Measurements from ENCODE around the gene RPL7A. TPM values are rescaled to one million over a fixed set of nuclear protein-coding genes. Genes with fewer than 3 reads are reported as not detected.
"Not testable (repeated sequence)": the region's sequence is repeated elsewhere in the genome, so short reads cannot be mapped to it uniquely, and the experiment has no call there.

RPL7A gene
- total RNA-seq = 1,095 to 1,183 TPM (median 1,126 TPM) in 3 replicates
- long read RNA-seq, transcript RPL7A-202 (8 exons, 891 nt) = major isoform, 124 of 280 reads
- long read RNA-seq, partial matches to known transcripts = 152 of 280 reads
- long read RNA-seq, other reads (novel, unspliced or antisense) = 3 of 280 reads

DNA sequence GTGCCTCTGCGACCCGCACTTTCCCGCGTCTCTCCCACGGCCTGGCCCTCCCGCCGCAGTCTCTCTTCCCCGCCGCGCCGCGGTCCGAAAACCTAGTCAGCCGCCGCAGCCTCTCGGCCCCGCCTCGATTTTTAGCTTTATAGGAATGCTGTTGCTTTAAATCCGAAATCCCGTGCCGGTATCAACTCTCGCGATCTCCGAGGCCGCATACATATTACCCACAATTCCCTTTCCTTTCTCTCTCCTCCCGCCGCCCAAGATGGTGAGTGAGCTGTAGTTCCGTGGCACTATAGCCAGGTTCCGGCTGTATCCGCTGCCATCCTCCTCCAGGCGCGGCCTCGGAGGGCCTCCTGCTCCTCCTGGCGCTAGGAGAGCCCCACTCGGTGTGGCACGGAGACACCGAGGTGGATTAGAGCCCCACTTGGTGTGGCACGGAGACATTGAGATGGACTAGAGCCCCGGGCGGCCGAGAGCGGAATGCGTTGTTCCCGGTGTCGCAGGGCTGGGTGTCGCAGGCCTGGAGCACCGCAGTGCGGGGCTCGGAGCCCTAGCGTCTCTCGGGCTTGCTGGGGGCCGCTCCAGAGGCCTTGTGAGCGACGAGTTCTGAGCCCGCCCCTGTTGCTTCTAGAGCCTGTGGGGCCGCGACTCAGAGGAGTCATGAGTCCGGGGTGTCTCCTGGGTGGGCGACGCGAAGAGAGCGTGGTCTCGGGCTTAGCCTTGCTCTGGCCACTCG lies at the start of gene RPL7A, which contains the start of gene MED22:
RPL7A (plus strand) TSS at position 234 of the 733 bp plus-strand sequence; CDS start at position 260, 26 bp downstream.
MED22 (minus strand) TSS at position 147 of the 733 bp plus-strand sequence. CDS start 1,469 bp downstream, outside the sequence.
- no peak for DNase-seq (ENCODE audit: low spot score)
- Mint-ChIP-seq H3K27me3 (ENCODE audit: low read depth) (no peaks in the 10 kb centered on the region), H3K4me3 (ENCODE audit: unreplicated experiment) (peak within 1 kb of the TSS; percentile 98), H3K36me3 (ENCODE audit: low read depth) (peaks cover 32% of the 10 kb centered on the region), H3K4me1 (ENCODE audit: low read depth) (peaks cover 36% of the 10 kb centered on the region), H3K27ac (ENCODE audit: unreplicated experiment) (peak within 1 kb of the TSS; percentile 94), H3K9me3 (ENCODE audit: low read depth) (no peaks in the 10 kb centered on the region)
- TF ChIP-seq, protein P1, sequence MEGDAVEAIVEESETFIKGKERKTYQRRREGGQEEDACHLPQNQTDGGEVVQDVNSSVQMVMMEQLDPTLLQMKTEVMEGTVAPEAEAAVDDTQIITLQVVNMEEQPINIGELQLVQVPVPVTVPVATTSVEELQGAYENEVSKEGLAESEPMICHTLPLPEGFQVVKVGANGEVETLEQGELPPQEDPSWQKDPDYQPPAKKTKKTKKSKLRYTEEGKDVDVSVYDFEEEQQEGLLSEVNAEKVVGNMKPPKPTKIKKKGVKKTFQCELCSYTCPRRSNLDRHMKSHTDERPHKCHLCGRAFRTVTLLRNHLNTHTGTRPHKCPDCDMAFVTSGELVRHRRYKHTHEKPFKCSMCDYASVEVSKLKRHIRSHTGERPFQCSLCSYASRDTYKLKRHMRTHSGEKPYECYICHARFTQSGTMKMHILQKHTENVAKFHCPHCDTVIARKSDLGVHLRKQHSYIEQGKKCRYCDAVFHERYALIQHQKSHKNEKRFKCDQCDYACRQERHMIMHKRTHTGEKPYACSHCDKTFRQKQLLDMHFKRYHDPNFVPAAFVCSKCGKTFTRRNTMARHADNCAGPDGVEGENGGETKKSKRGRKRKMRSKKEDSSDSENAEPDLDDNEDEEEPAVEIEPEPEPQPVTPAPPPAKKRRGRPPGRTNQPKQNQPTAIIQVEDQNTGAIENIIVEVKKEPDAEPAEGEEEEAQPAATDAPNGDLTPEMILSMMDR (IDR thresholded peaks at IDR 0.05) = peak; percentile 51

DNA sequence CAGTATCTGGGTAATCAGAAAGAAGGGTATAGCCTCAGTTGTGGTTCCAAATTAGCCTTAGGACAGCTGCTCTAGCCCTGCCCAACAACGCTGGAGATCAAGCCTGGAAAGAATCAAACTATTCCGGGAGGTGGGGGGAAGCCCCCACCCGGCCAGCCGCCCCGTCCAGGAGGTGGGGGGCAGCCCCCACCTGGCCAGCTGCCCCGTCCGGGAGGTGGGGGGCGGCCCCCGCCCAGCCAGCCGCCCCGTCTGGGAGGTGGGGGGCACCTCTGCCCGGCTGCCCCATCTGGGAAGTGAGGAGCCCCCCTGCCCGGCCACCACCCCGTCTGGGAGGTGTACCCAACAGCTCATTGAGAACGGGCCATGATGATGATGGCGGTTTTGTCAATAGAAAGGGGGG lies 48.0 kb upstream of the RPL7A start:
- H3K36me3 Mint-ChIP-seq (ENCODE audit: low read depth); H3K4me1 Mint-ChIP-seq (ENCODE audit: low read depth); DNase-seq (ENCODE audit: low spot score); H3K4me3 Mint-ChIP-seq (ENCODE audit: unreplicated experiment); H3K27ac Mint-ChIP-seq (ENCODE audit: unreplicated experiment); H3K9me3 Mint-ChIP-seq (ENCODE audit: low read depth): not testable (repeated sequence)
- H3K27me3 Mint-ChIP-seq (ENCODE audit: low read depth) = peaks cover 28% of the 10 kb centered on the region

DNA sequence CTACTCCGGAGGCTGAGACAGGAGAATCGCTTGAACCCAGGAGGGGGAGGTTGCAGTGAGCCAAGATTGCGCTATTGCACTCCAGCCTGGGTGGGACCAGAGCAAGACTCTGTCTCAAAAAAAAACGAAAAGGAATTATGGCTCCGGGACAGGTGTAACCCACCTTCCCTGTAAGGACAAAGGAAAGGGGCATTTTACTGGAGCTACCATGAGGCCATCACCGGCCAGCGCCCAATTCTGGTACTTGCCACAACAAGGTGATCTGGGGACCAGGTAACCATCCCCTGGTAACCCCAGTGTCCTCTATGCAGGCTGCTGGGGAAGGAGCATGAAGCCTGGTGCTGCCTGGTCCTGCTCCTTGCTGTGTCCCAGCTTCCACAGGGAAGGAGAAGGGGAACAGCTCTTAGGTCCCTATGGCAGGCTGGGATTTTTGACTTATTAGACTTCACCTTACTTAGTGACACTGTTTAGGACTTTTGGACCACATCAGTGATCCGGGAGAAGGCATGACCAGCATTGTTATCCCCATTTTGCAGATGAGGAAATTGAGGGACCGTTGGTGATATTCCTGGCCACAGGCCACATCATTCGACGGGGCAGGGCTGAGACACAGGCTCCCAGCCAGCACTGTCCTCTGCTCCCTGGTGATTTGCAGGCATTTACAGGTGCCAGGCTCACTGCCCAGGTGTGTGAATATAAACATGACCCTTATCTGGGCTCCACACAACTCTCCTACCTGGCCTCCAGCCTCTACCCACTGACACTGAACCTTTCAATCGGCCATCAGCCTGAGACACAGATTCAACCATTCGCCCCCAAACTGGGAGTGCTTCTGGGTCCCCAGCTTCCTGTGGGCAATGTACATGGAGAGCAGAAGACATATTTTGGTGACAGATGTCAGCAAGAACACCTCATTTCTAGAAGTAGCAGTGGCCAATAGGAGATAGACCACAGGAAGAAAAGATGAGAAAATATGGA lies 46.5 kb upstream of the RPL7A start:
- H3K4me1 Mint-ChIP-seq (ENCODE audit: low read depth) = peaks cover 9% of the 10 kb centered on the region
- TF ChIP-seq, protein P1 (IDR thresholded peaks at IDR 0.05) = no peak
- no peak for DNase-seq (ENCODE audit: low spot score)
- H3K27me3 Mint-ChIP-seq (ENCODE audit: low read depth) = peaks cover 23% of the 10 kb centered on the region
- H3K4me3 Mint-ChIP-seq (ENCODE audit: unreplicated experiment) = no peak overlapping the region
- H3K9me3 Mint-ChIP-seq (ENCODE audit: low read depth) = no peaks in the 10 kb centered on the region
- no peaks in the 10 kb centered on the region for H3K36me3 Mint-ChIP-seq (ENCODE audit: low read depth)
- no peak overlapping the region for H3K27ac Mint-ChIP-seq (ENCODE audit: unreplicated experiment)

DNA sequence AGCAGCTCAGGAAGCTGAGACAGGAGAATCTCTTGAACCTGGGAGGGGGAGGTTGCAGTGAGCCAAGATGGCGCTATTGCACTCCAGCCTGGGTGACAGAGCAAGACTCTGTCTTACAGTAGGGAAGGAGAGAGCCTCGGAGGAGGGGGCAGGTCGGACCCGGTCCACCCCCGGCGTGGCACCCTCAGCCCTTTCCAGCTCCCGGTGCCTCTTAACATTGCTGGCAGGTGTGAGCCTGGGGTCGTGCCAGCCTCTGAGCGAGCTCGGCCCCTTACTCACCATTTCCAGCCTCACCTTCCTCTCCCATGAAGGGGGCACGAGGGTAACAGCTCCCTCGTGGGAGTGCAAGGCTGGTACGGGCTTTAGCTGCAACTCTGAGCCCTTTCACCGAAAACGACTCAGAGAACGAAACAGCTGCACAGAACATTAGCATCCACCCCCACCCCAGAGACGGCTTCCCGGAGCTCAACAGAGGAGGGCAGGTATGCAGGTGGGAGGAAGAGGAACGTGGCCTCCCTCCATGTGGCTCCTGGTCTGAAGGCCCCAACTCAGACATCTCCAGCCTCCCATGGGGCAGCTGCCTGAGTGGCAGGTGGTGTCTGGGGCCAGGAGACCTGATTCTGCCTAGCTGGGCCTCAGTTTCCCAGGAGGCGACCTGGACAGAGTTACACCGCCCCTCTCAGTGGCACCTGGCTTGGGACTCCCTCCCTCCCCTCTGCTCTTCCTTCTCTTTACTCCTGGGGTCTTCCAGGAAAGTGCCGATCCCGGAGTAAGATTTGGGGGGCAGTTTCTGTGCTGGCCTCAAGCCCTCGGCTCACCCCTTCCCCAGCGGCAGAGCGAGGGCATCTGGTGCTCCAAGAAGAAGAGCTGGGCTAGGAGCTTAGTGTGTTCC lies 44.5 kb upstream of the RPL7A start:
- H3K4me3 Mint-ChIP-seq (ENCODE audit: unreplicated experiment) = no peak overlapping the region
- no peaks in the 10 kb centered on the region for H3K9me3 Mint-ChIP-seq (ENCODE audit: low read depth)
- H3K4me1 Mint-ChIP-seq (ENCODE audit: low read depth) = peaks cover 9% of the 10 kb centered on the region
- H3K27me3 Mint-ChIP-seq (ENCODE audit: low read depth) = peaks cover 15% of the 10 kb centered on the region
- DNase-seq (ENCODE audit: low spot score) = no peak
- TF ChIP-seq, protein P1 (IDR thresholded peaks at IDR 0.05) = no peak
- H3K36me3 Mint-ChIP-seq (ENCODE audit: low read depth) = no peaks in the 10 kb centered on the region
- H3K27ac Mint-ChIP-seq (ENCODE audit: unreplicated experiment) = no peak overlapping the region

DNA sequence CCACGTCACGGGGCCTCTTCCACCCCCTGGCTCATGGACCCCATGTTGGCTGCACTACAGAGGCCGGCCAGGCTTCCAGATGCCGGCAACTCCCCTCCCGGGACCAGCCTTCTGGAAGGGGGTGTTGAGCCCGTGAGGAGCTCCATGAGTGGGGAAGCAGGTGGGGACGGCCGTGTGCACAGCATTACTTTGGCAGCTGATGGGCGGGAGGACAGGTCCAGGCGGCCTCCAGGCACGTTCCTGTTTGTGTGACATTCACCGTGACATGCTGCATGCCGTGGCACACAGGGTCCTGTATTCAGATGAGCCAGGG lies 43.9 kb upstream of the RPL7A start:
- Mint-ChIP-seq H3K4me3 (ENCODE audit: unreplicated experiment) (no peak overlapping the region), H3K27me3 (ENCODE audit: low read depth) (peaks cover 15% of the 10 kb centered on the region), H3K27ac (ENCODE audit: unreplicated experiment) (no peak overlapping the region), H3K9me3 (ENCODE audit: low read depth) (no peaks in the 10 kb centered on the region), H3K4me1 (ENCODE audit: low read depth) (peaks cover 9% of the 10 kb centered on the region), H3K36me3 (ENCODE audit: low read depth) (no peaks in the 10 kb centered on the region)
- DNase-seq (ENCODE audit: low spot score) = no peak
- TF ChIP-seq, protein P1 (IDR thresholded peaks at IDR 0.05) = no peak

All from chondrocyte (in vitro differentiated cells).